Prostate gland (tissue), 2 donors: ENCODE data around the gene C1QTNF1.

Experiments
- POLR2A ChIP-seq: fragments of 450-650 bp; IDR thresholded peaks from one replicate; pipeline ENCODE4 v1.6.1; 2016; ENCODE audit warnings: antibody characterized with exemption, mild to moderate bottlenecking
- POLR2AphosphoS5 ChIP-seq: sonication (generic); formaldehyde crosslinking; IDR thresholded peaks from one replicate; pipeline ENCODE4 v1.6.1; 2017; ENCODE audit warnings: antibody characterized with exemption
- TF ChIP-seq, protein P1 (sequence below), 4 experiments: fragments of 200-600 bp in 2 of 4; fragments of 450-650 bp in 2 of 4; sonication (generic) in 2 of 4; IDR thresholded peaks; 1 replicate in 3 of 4; 2 replicates in 1 of 4; pipeline ENCODE4 v1.5.1; 2016 to 2019; ENCODE audit warnings: antibody characterized with exemption in 4 of 4, mild to moderate bottlenecking in 2 of 4, moderate library complexity in 2 of 4

DNA sequence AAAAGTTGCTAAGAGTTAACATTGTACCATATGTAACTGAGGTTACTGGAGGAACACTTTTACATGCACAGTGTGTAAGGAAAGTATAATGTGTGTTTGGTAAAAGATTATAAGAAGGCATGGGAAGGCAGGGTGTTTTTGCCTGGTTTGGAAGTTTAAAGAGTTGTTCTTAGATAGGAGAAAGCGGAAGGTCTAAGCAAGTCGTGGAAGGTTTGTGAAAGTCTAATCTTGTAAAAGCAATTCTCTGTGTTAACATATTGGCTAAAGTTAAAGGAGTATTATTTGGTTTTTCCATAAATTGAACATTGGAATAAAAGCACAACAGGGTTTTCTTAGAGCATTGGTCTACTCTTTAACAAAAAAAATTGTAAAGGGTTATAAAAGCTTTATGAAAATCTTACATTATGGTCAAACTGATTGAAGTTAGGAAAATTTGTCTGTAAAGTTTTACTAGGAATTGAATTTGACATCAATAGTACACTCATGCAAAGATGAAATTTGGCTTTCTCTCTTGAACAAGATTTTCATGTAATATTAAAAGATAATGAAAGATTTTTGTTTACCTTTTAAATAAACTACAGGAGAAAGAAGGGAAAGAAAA is 9.7 kb upstream of the C1QTNF1 start:
- TF ChIP-seq POLR2A (no peak), POLR2AphosphoS5 (no peak)
- TF ChIP-seq, protein P1, sequence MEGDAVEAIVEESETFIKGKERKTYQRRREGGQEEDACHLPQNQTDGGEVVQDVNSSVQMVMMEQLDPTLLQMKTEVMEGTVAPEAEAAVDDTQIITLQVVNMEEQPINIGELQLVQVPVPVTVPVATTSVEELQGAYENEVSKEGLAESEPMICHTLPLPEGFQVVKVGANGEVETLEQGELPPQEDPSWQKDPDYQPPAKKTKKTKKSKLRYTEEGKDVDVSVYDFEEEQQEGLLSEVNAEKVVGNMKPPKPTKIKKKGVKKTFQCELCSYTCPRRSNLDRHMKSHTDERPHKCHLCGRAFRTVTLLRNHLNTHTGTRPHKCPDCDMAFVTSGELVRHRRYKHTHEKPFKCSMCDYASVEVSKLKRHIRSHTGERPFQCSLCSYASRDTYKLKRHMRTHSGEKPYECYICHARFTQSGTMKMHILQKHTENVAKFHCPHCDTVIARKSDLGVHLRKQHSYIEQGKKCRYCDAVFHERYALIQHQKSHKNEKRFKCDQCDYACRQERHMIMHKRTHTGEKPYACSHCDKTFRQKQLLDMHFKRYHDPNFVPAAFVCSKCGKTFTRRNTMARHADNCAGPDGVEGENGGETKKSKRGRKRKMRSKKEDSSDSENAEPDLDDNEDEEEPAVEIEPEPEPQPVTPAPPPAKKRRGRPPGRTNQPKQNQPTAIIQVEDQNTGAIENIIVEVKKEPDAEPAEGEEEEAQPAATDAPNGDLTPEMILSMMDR (IDR thresholded peaks at IDR 0.05) = no peak
